SK-N-SH (cell line): ENCODE measurements around the gene BDNF.

Source experiments
- CHD2 ChIP-seq: fragments of 150-350 bp; IDR thresholded peaks from 2 replicates; pipeline ENCODE4 v1.6.1; 2018; ENCODE audit warnings: low read length; ENCODE audit not compliant: partially characterized antibody
- CTCF ChIP-seq: fragments of 200-600 bp; sonication (generic); IDR thresholded peaks from 2 replicates; pipeline ENCODE4 v1.6.1; 2017; ENCODE audit warnings: antibody characterized with exemption, mild to moderate bottlenecking, moderate library complexity
- EZH2phosphoT487 ChIP-seq: fragments of 200-600 bp; sonication (generic); IDR thresholded peaks from 2 replicates; pipeline ENCODE4 v1.6.1; 2017; ENCODE audit warnings: low read depth, mixed run types, mild to moderate bottlenecking, antibody characterized with exemption, moderate library complexity, borderline replicate concordance
- FOSL2 ChIP-seq: IDR thresholded peaks from 2 replicates; pipeline ENCODE4 v1.4.0; 2012; ENCODE audit warnings: low read depth, mild to moderate bottlenecking, moderate library complexity, borderline replicate concordance
- GATA2 ChIP-seq: sonication (generic); formaldehyde crosslinking; IDR thresholded peaks from 2 replicates; pipeline ENCODE4 v1.5.0; 2020; ENCODE audit warnings: mild to moderate bottlenecking, missing genetic modification reagents
- MAX ChIP-seq: IDR thresholded peaks from 2 replicates; pipeline ENCODE4 v1.4.0; 2012; ENCODE audit warnings: low read depth
- MEF2A ChIP-seq: IDR thresholded peaks from 2 replicates; pipeline ENCODE4 v1.4.0; 2012; ENCODE audit warnings: low read depth, borderline replicate concordance
- POLR2AphosphoS5 ChIP-seq: IDR thresholded peaks from 2 replicates; pipeline ENCODE4 v1.6.1; 2012; ENCODE audit warnings: low read depth, low read length
- RAD21 ChIP-seq: IDR thresholded peaks from 2 replicates; pipeline ENCODE4 v1.6.1; 2012; ENCODE audit warnings: mild to moderate bottlenecking, low read length
- REST ChIP-seq: IDR thresholded peaks from 2 replicates; pipeline ENCODE4 v1.6.1; 2012; ENCODE audit warnings: mild to moderate bottlenecking, low read depth, low read length, moderate library complexity
- SIN3A ChIP-seq: IDR thresholded peaks from 2 replicates; pipeline ENCODE4 v1.6.1; 2012; ENCODE audit warnings: low read depth, mild to moderate bottlenecking, low read length, moderate library complexity, borderline replicate concordance
- TAF1 ChIP-seq: IDR thresholded peaks from 2 replicates; pipeline ENCODE4 v1.6.1; 2012; ENCODE audit warnings: low read depth, mild to moderate bottlenecking, low read length, moderate library complexity, borderline replicate concordance
- YY1 ChIP-seq: IDR thresholded peaks from 2 replicates; pipeline ENCODE4 v1.4.0; 2012; ENCODE audit warnings: low read depth, mild to moderate bottlenecking
- ZBTB33 ChIP-seq: IDR thresholded peaks from 2 replicates; pipeline ENCODE4 v1.4.0; 2012; ENCODE audit warnings: low read depth, borderline replicate concordance

GRCh38 chr11:27698872-27699241 lies 1.4 kb downstream of the BDNF start:
- TF ChIP-seq CTCF (peak; percentile 75), MEF2A (no peak), RAD21 (peak; percentile 80), ZBTB33 (no peak), MAX (no peak), POLR2AphosphoS5 (no peak), GATA2 (CRISPR knock-in tag) (no peak), EZH2phosphoT487 (no peak), CHD2 (peak; percentile 90), REST (no peak), TAF1 (no peak), YY1 (no peak), SIN3A (no peak; the same call in 1 of the 2 replicates), FOSL2 (no peak)
